Kidney glomerular epithelial cell (primary cell): ENCODE data around the gene PDCD1.
"Not testable (repeated sequence)": the region's sequence is repeated elsewhere in the genome, so short reads cannot be mapped to it uniquely, and the experiment has no call there.

Experiments used
- DNase-seq: peaks from one replicate; lab custom pipeline; 2025; lab: John Stamatoyannopoulos, UW

PDCD1 gene

DNA sequence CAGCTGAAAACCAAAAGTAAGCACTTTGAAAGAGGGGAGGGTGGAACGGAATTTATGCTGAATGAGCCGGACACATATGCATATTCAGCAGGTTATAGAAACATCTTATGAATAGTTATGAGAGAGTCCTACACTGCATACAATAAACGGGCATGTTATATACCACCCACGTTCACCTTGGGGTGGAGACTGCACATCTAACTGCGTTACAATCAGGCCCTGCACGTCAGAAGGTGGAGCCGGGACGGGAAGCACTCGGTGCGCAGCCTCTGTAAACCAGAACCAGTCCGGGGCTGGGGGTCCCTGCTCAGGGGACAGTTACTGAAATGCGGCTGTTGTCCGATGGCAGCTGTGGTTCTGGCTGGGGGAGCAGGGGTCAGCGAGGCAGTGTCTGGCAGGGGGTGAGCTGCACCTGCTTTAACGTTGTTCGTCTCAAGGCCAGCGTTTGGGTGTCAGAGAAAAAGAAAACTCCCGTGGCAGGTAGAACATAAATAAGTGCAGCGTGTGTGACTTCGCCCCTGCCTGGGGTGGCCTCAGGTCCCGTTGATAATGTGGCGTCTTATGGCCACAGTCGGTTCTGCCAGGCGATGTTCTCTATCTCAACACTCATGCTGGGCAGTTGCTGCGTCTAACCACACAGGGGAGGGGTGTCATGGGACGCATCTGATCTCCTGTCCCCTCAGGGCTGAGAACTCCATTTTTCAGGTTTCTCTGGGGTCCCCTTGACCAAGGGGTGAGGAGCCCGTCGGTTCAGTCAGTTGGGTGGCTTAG lies 24.8 kb downstream of the PDCD1 start:
- not testable (repeated sequence) for DNase-seq

DNA sequence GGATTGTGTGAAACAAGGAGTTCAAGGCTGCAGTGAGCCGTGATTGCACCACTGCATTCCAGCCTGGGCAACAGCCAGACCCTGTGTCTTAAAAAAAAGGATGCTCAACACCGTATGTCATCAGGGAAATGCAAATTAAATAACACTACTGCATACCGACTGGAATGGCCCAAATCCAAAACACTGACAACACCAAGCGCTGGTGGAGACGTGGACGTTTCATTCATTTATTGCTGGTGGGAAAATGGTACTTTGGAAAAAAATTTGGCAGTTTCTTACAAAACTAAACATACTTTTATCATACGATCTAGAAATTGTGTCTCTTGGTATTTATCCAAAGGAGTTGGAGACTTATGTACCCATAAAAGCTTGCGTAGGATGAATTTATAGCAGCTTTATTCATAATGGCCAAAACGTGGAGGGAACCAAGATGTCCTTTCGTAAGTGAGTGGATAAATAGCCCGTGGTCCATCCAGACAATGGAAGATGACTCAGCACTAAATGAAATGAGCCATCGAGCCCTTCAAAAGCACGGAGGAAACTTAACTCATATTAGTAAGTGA lies 25.5 kb downstream of the PDCD1 start:
- no peak for DNase-seq

- no peak for DNase-seq
Measured at GRCh38 chr2:241827394-241827793, 31.3 kb downstream of the PDCD1 start.

GRCh38 chr2:241823531-241824437 lies 34.9 kb downstream of the PDCD1 start:
- not testable (repeated sequence) for DNase-seq

- DNase-seq, result no peak
Measured at GRCh38 chr2:241822264-241822623, 36.5 kb downstream of the PDCD1 start.

GRCh38 chr2:241821460-241822263 lies 37.0 kb downstream of the PDCD1 start:
- no peak for DNase-seq

GRCh38 chr2:241820625-241821384 lies 37.9 kb downstream of the PDCD1 start:
- no peak for DNase-seq

- not testable (repeated sequence) for DNase-seq
Measured at GRCh38 chr2:241819947-241820624, 38.6 kb downstream of the PDCD1 start.

- DNase-seq, result no peak
Measured at GRCh38 chr2:241818943-241819270, 39.8 kb downstream of the PDCD1 start.

- DNase-seq, result no peak
Measured at GRCh38 chr2:241818229-241818942, 40.3 kb downstream of the PDCD1 start.

- not testable (repeated sequence) for DNase-seq
Measured at GRCh38 chr2:241817821-241818215, 40.9 kb downstream of the PDCD1 start.

DNA sequence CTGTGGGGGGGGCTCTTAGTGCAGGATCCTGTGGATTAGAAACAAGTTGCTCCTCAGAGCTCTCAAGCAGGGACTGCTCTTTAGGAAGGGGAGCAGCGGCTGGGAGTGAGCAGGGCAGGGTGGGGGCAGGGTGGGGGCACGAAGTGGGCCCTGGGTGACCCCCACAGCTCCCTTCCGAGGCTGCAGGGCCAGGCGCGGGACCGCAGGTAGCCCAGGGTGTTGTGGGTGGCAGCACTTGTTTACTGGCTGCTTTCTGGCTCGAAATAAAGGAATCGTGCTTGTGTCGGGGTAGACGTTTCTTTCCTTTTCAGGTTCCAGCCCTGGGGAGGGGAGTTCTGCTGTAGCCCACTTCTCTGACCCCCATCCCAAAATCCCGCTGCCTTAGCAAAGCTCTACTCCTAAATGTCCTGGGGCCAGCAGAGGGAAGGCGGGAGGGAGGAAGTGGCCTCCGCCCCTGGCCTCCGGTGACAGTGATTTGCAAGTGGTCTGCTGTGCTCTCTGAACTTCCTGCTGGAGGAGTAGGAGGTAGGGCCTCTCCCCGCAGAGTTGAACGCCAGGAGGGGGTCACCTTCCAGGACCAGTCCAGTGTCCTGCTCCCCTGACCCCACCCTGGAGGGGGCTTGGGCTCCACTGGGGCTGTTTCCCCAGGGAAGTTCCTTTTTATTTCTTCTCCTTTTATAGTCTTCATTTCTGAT lies 41.4 kb downstream of the PDCD1 start:
- no peak for DNase-seq

DNA sequence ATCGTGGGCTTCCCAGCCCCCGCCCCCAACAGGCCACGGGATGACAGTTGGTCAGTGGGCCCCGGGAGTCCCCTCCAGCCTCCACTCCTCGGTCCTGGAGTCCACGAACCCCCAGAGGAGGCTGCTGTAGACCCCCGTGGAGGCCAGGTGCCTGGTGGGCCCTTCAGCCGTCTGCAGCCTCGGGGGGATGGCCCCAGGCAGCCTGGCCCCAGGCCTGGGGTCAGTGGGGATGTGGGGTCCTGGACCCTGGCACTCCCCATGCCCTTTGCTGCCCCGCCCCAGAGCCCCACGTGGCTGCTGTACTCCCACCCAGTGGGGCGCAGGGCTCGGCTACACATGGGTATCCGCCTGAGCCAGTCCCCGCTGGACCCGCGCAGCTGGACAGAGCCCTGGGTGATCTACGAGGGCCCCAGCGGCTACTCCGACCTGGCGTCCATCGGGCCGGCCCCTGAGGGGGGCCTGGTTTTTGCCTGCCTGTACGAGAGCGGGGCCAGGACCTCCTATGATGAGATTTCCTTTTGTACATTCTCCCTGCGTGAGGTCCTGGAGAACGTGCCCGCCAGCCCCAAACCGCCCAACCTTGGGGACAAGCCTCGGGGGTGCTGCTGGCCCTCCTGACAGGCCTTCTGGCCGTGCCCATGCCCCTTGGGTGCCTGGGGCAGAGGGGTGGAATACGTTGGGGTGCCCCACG lies 42.1 kb downstream of the PDCD1 start:
- no peak for DNase-seq

DNA sequence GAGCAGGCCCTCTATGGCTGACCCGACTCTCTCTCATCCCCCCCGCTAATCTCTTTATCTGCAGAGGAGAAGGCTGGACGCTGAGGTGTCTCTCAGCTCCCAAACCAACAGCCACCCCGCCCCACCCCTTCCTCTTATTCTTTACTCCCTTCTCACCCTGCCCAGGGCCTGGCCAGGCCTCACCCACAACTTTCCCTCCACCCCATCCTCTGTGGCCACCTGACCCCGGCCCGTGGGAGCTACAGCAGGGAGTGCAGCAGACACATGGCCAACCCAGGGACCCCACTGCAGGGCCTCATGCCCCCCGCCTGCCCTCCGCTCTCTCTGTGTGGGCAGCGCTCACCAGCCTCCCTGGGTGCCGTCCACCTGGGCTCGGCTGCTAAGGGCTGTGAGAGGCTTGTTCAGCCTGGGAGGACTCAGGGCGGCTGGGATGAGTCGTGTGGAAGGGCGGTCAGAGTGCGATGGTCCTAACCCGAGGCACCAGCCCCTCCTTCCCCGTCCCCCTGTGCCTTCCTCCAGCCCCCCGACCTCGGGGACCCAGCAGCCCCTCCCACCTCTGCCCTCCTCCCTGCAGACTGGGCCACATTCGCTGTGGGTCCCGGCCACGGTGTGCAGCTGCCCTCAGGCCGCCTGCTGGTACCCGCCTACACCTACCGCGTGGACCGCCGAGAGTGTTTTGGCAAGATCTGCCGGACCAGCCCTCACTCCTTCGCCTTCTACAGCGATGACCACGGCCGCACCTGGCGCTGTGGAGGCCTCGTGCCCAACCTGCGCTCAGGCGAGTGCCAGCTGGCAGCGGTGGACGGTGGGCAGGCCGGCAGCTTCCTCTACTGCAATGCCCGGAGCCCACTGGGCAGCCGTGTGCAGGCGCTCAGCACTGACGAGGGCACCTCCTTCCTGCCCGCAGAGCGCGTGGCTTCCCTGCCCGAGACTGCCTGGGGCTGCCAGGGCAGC lies 42.9 kb downstream of the PDCD1 start:
- DNase-seq, result no peak

GRCh38 chr2:241814643-241815476 lies 43.8 kb downstream of the PDCD1 start:
- DNase-seq, result no peak

DNA sequence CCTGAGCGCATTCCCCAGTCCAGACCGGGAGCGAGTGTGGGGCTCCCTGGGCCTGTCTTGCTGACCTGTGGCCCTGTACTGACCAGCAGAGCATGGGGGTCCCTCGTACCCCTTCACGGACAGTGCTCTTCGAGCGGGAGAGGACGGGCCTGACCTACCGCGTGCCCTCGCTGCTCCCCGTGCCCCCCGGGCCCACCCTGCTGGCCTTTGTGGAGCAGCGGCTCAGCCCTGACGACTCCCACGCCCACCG lies 44.4 kb downstream of the PDCD1 start:
- DNase-seq, result no peak
